HFFc6 (cell line): Measurements from ENCODE around the gene SLC43A2. TPM values are rescaled to one million over a fixed set of nuclear protein-coding genes. Genes with fewer than 3 reads are reported as not detected.
A peak's percentile ranks its signal among the peaks of the same experiment; 100 is the strongest.
"Not testable (repeated sequence)": the region's sequence is repeated elsewhere in the genome, so short reads cannot be mapped to it uniquely, and the experiment has no call there.

Experiments
- DNase-seq: peaks from one replicate; pipeline ENCODE4 v3.0.0-alpha.2; 2018
- H3K27ac Mint-ChIP-seq: 2 replicates; pipeline ENCODE4 v1.8.0; 2020; ENCODE audit warnings: mild to moderate bottlenecking, mixed read lengths
- H3K27me3 Mint-ChIP-seq: 2 replicates; pipeline ENCODE4 v1.8.0; 2021; ENCODE audit warnings: mild to moderate bottlenecking, moderate library complexity, mixed read lengths; ENCODE audit not compliant: insufficient read depth
- H3K36me3 Mint-ChIP-seq: 2 replicates; pipeline ENCODE4 v1.8.0; 2021; ENCODE audit warnings: low read depth, mixed read lengths
- H3K4me1 Mint-ChIP-seq: 2 replicates; pipeline ENCODE4 v1.8.0; 2020; ENCODE audit warnings: low read depth, mixed read lengths
- H3K4me3 Mint-ChIP-seq: 2 replicates; pipeline ENCODE4 v1.8.0; 2020; ENCODE audit warnings: mild to moderate bottlenecking, moderate library complexity, mixed read lengths
- H3K9me3 Mint-ChIP-seq: 2 replicates; pipeline ENCODE4 v1.8.0; 2020; ENCODE audit warnings: mild to moderate bottlenecking, mixed read lengths
- CTCF ChIP-seq: fragments of 200-600 bp; sonication (generic); IDR thresholded peaks from 2 replicates; pipeline ENCODE4 v1.5.0; 2021; ENCODE audit warnings: antibody characterized with exemption, mild to moderate bottlenecking
- long read RNA-seq: library from polyadenylated mRNA; unstranded; transcript quantifications from one replicate; pipeline ENCODE4 v2.0.0, GENCODE V29; 2019
- total RNA-seq, 6 experiments: library from RNA; stranded (reverse); fragmentation: NEBNext Ultra II Directional; extraction: Animal tissue kit (Norgen Biotek cat#: 25700); gene quantifications; 2 replicates in 1 of 6; 3 replicates in 5 of 6; pipeline ENCODE4 v1.2.3, GENCODE V29; 2021

SLC43A2 gene
- total RNA-seq, result 10 to 100 TPM in 1 of 6 experiments, 1 to 10 TPM in 5; 6.4 to 11.2 (median 6.9) TPM
- long read RNA-seq, full-length matches to known transcripts, result 3 of 5 reads
- long read RNA-seq, partial matches to known transcripts, result 0 of 5 reads
- long read RNA-seq, other reads (novel, unspliced or antisense), result 2 of 5 reads

GRCh38 chr17:1627982-1628855, at the start of gene SLC43A2:
Gene SLC43A2 (minus strand): TSS chr17:1628834. CDS start chr17:1627874, 960 bp downstream.
- peaks cover 20% of the 10 kb centered on the region for H3K27me3 Mint-ChIP-seq
- H3K9me3 Mint-ChIP-seq, result no peaks in the 10 kb centered on the region
- peak; percentile 52 for DNase-seq
- H3K4me3 Mint-ChIP-seq, result peak within 1 kb of the TSS; percentile 87
- H3K4me1 Mint-ChIP-seq, result peaks cover 26% of the 10 kb centered on the region
- TF ChIP-seq CTCF, result no peak; the same call in 1 of the 2 replicates
- peak within 1 kb of the TSS; percentile 88 for H3K27ac Mint-ChIP-seq
- H3K36me3 Mint-ChIP-seq, result no peaks in the 10 kb centered on the region

GRCh38 chr17:1676401-1676800, 47.8 kb upstream of the SLC43A2 start:
- DNase-seq, result no peak
- no peak overlapping the region for H3K27ac Mint-ChIP-seq
- no peak for TF ChIP-seq CTCF
- H3K4me1 Mint-ChIP-seq, result no peaks in the 10 kb centered on the region
- H3K4me3 Mint-ChIP-seq, result no peak overlapping the region
- peaks cover 2% of the 10 kb centered on the region for H3K27me3 Mint-ChIP-seq
- H3K36me3 Mint-ChIP-seq, result peaks cover 62% of the 10 kb centered on the region
- H3K9me3 Mint-ChIP-seq, result no peaks in the 10 kb centered on the region

GRCh38 chr17:1673041-1673785, 44.6 kb upstream of the SLC43A2 start:
- no peak overlapping the region for H3K4me3 Mint-ChIP-seq
- H3K36me3 Mint-ChIP-seq, result peaks cover 55% of the 10 kb centered on the region
- H3K27me3 Mint-ChIP-seq, result peaks cover 2% of the 10 kb centered on the region
- H3K27ac Mint-ChIP-seq, result no peak overlapping the region
- no peak for TF ChIP-seq CTCF
- H3K4me1 Mint-ChIP-seq, result peaks cover 30% of the 10 kb centered on the region
- DNase-seq, result no peak
- no peaks in the 10 kb centered on the region for H3K9me3 Mint-ChIP-seq

- DNase-seq, H3K4me3 Mint-ChIP-seq, H3K27me3 Mint-ChIP-seq, H3K27ac Mint-ChIP-seq, H3K9me3 Mint-ChIP-seq: not testable (repeated sequence)
- Mint-ChIP-seq H3K4me1 (peaks cover 20% of the 10 kb centered on the region), H3K36me3 (peaks cover 47% of the 10 kb centered on the region)
These were observed 35.3 kb upstream of the SLC43A2 start for GRCh38 chr17:1663934-1664333.

- DNase-seq, result no peak
- Mint-ChIP-seq H3K27ac (no peak overlapping the region), H3K36me3 (peaks cover 54% of the 10 kb centered on the region), H3K4me1 (no peaks in the 10 kb centered on the region), H3K4me3 (no peak overlapping the region), H3K27me3 (peaks cover 2% of the 10 kb centered on the region), H3K9me3 (no peaks in the 10 kb centered on the region)
- TF ChIP-seq CTCF, result no peak
These were observed 32.4 kb upstream of the SLC43A2 start for GRCh38 chr17:1661045-1661444.
